Left renal cortex interstitium (tissue), 4 donors: Measurements from ENCODE around the gene PLCD1. TPM values are rescaled to one million over a fixed set of nuclear protein-coding genes. Genes with fewer than 3 reads are reported as not detected.

ENCODE experiments used
- DNase-seq, 4 donors: peaks; one replicate each; pipeline ENCODE4 v3.0.0-alpha.2; 2013; ENCODE audit warnings: low read depth in 4 of 4, low spot score in 2 of 4, missing footprints in 1 of 4
- polyA plus RNA-seq, 4 donors: library from polyadenylated mRNA; unstranded; fragments of 120-200 nt; gene quantifications; one replicate each; pipeline ENCODE4 v1.2.1, GENCODE V29; 2013; ENCODE audit not compliant: insufficient read length in 4 of 4

Gene PLCD1
- polyA plus RNA-seq, 4 donors, result 21.8 to 25.0 (median 22.4) TPM

DNA sequence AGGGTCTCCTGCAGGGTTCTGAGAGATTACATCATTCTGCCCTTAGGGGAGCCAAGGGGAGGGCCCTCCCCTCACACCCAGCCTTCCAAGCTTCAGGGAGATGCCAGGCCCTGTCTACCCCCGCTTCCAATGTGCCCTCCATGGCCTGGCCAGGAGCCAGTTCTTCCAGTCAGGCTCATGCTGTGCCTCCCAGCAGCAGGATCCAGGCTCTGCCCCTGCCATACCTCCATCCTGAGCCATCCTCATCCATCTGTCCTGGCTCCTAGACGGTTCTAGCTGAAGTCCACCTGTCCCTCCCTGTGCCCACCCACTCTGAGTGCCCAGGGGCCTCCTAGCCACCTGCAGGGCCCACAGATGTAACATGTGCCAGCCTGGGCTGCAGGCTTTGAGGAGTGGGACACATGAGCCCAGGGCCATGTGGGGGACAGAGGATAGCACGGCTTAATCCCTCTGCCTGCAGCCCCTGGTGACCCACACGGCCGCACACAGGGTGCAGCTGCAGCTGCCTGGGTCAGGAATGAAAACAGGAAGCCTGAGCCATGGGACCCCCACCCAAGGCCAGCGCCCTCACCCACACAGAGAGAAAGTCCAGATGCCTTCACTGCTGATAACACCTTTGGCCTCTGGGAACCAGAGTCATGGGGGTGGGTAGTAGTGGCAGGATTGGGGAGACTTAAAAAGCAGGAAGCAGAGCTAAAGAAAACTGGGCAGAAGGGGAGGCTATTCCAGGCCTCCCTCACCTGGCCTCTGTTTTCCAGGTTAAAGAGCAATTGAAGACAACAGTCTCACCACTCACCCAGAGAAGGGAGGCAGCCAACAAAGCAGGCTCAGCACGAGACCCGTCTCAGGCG, 11.8 kb downstream of the PLCD1 start:
- no peak for DNase-seq

GRCh38 chr3:38016847-38017444, 12.5 kb downstream of the PLCD1 start:
- DNase-seq, result no peak

- no peak for DNase-seq
These were observed 13.0 kb downstream of the PLCD1 start for GRCh38 chr3:38016410-38016809.

GRCh38 chr3:38015984-38016383, 13.5 kb downstream of the PLCD1 start:
- no peak for DNase-seq

GRCh38 chr3:38015485-38015884, 14.0 kb downstream of the PLCD1 start:
- no peak for DNase-seq

DNA sequence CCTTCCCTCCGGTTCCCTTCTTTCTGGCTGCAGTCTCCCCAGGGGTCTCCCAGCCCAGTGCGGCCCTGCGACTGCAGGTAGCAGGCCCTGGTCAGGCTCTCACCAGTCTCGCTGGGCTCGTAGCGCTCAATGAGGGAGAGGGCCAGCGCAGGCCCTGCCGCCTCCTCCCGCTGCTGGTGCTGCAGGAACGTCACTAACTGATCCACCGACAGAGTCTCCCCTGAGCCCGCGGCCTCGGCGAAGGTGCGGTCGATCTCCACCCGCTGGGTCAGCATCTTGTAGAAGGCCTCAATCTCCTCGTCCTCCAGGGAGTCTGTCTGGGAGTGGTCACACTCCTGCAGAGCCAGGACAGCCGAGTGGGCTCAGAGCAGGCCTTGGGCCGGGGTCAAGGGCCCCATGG, 18.3 kb downstream of the PLCD1 start:
- no peak for DNase-seq

- no peak for DNase-seq
These were observed 19.4 kb downstream of the PLCD1 start for GRCh38 chr3:38009807-38010591.

DNA sequence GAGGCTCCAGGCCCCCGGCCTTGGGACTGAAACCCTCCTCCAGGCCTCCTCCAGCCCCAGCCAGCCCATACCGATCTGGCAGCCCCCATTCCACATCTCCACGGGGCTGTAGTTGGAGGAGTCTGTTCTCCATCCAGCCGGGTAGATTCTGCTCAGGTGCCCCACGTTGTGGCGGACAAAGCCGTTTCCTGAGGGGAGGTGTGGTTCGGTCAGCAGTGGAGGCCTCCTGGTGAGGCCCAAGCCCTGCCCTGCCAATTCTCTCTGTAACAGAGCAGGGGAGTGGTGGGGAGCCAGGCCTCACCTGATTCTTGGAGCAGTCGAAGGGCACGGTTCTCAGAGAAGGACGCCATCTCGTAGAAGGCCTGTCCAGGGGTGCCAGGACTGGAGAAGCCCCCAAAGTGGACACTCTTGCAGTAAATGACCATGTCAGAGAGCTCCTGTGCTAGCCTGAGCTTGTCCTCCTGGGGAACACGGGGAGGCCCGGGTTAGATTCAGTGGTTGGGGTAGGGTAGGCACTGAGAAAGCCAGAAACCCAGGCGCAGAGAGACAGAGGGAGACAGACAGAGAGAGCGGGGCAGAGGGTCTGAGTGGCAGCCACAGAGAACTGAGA, 20.4 kb downstream of the PLCD1 start:
- DNase-seq, result no peak

DNA sequence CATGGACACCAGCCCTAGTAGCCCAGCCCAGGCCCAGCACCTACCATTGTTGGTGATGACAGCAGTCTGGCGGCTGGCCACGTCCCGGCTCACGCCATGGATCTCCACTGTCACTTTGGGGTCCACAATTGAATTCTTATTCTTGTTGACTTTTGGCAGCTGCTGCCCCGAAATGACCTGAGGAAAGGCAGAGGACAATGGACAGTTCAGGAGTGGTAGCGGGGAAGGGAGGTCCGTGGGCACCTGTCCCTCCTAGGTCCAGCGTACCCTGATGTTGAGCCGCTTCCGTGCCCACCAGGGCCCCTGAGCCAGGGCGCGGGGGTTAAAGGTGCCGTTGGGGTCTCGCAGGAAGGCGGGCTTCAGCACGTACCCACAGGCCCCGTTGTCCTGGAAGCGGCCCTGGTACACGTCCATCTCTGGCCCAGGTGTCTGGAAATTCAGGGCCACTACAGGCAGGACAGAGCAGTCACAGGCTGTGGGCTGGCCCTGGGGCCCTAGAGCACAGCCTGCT, 21.2 kb downstream of the PLCD1 start:
- no peak for DNase-seq

DNA sequence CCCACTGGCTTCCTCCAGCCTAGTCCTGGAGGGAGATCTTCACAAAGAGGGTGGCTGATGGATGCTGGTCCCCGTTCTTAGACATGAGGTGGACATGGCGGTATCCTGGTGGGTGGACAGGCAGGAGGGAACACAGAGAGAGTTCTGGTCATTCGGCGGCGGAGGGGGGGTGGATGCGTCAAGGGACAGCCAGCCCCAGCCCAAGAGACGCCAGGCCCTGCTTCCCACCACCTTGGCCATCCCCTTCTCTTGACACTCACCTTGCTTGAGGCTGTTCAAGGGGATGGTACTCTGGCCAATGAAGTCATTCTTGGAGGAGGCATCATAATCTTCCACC, 21.7 kb downstream of the PLCD1 start:
- DNase-seq, result no peak

- DNase-seq, result no peak
These were observed 22.9 kb downstream of the PLCD1 start for GRCh38 chr3:38006445-38006995.

DNA sequence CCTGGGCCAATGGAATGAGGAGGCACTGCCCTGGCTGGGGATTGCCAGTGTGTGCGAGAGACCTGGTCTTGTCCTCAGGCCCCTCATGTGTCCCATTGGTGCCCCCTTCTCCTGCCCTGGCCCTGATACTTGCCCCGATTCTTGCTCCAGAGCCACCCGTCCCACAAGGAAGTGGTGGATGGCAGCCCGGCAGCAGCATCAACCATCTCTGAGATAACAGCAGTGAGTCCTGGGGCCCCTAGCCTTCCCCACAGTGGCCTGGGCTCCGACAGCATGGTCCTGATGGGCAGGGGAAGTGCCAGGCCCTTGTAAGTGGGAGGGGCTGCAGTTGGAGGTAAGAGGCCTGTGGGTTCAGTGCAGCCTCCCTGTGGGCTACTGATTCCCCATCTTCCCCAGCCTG, 23.4 kb downstream of the PLCD1 start:
- no peak for DNase-seq

DNA sequence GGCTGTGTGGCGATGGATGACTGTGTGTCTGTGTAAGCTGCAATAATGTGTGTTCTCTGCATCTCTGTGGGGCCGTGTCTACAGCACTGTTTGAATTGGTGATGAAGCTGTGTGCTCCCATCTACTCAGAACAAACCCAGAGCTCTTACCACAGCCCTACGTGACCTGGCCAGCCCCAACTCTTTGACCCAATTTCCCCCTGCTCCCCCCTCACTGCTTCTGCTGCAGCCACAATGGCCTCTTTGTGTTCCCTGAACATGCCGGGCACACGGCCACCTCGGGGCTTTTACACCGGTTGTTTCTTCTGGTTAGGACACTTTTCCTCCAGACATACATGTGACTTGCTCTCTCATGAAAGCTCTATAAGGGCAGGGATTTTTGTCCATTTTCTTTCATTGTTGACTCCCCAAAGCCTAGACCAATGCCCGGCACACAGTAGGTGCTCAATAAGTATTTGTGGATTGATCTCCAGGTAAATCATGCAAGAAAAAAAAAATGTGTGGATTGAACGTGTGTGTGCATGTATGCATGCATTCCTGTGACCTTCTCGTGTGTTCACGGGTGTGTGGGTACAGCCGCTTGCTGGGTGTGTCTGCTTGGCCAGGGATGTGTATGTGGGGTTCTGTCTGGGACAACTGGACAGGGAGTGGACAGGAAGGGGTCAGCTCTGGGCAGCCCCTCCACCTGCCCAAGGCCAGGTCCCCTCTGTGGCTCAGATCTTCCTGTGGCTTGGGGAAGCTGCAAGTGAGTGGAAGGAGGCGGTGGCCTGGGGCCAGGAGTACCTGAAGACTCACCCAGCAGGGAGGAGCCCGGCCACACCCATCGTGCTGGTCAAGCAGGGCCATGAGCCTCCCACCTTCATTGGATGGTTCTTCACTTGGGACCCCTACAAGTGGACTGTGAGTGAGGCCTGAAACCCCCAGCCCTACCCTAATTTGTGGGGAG, 24.1 kb downstream of the PLCD1 start:
- DNase-seq, result no peak

DNA sequence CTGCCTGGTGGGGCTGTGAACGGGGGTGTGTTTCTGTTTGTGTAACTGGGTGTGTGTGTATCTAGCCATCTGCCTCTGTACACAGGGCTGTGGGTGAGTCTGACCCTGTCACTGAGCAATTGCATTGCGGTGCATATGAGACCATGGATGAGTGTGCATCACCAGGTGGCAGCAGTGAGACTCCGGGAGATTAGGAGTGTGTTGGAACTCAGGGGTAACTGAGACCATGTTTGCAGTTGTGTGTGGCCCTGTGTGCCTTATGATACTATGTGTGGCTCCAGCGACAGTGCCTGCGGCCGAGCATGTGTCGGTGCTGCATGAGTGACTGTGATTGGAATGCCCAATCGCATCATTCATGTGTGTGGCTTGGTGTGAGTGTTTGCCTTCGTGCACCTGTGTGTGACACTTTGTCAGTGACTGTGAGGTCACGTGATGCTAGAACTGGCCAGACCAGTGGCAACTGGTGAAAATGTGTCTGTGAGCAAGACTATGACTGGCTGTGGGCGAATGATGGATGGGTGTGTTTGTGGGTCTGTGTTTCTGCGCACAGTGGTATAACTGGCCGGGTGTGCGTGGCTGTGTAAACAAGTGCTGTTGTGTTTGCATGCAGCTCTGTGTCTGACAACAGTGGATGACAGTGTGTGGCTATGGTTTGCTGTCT, 24.9 kb downstream of the PLCD1 start:
- DNase-seq, result peak in 1 of 4 donors; percentile 48

DNA sequence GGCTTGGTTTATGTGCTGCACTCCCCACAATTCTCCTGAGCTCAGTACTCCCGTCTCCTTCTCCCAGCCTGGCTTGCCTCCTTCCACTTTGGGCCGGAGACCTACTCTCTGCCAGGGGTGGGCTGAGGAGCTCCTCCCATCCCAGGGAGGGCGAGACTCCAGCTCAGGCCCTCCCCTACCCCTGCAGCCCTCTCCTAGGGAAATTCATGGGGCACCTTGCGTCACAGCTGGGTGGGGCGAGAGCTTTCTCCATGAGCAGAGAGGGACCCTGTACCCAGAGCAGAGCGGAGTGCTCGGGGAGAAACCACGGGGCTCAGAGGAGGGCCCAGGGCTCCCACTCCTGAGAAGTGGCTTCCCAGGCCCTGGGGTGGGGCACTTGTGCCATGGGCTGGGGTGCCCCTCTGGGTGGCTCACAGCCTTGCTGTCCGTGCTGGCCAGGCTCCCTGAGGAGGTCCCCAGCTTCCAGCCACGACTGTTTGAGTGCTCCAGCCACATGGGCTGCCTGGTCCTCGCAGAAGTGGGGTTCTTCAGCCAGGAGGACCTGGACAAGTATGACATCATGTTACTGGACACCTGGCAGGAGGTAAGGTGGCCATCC, 25.5 kb downstream of the PLCD1 start:
- DNase-seq, result no peak

GRCh38 chr3:38003371-38003816, 26.0 kb downstream of the PLCD1 start:
- peak in 1 of 4 donors; percentile 54 for DNase-seq

DNA sequence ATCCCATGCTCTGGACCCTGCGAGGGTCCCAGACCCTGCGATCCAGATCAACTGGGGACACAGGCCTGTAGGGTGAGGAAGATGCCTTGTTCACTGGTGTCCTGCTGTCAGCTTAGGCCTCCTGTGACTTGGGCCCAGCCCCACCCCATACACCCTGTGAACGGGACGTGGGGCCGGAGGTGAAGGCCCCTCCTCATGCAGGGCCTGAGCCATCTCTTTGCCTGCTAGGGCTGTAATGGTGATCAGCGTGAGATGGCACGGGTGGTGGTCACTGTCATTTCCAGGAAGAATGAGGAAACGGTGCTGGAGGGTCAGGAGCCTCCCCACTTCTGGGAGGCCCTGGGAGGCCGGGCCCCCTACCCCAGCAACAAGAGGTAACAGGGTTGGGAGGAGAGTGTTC, 26.5 kb downstream of the PLCD1 start:
- no peak for DNase-seq

- DNase-seq, result no peak
These were observed 27.1 kb downstream of the PLCD1 start for GRCh38 chr3:38002291-38002876.
